H1 (cell line): ENCODE data around the gene SLC16A8. TPM values are rescaled to one million over a fixed set of nuclear protein-coding genes. Genes with fewer than 3 reads are reported as not detected.

Source experiments
- CTCF ChIA-PET: fragments of 300-600 bp; sonication (Branson Sonifier 250); formaldehyde crosslinking; loops from one replicate; lab custom pipeline; 2021; ENCODE audit not compliant: partially characterized antibody; lab: Charles Lee
- POLR2A ChIA-PET: fragments of 300-600 bp; sonication (Branson Sonifier 250); formaldehyde crosslinking; loops from one replicate; lab custom pipeline; 2021; ENCODE audit warnings: inconsistent platforms; ENCODE audit not compliant: partially characterized antibody; lab: Charles Lee
- DNase-seq, 2 experiments: peaks; one replicate each; pipeline versions ENCODE4 v3.0.0 to v3.0.0-alpha.2; 2010 to 2022; ENCODE audit warnings: low spot score in 2 of 2, low read depth in 1 of 2, mixed read lengths in 1 of 2
- FAIRE-seq: peaks from 2 replicates; lab custom pipeline; 2011; peaks lifted over from hg19 to GRCh38; lab: Jason Lieb, UNC
- H2AFZ ChIP-seq: 2 replicates; pipeline ENCODE4 v1.8.1; 2012; ENCODE audit warnings: low read length, inconsistent platforms
- H2AK5ac ChIP-seq: 2 replicates; pipeline ENCODE4 v1.6.1; 2013; ENCODE audit warnings: low read depth, low read length
- H2BK120ac ChIP-seq: replicated peaks from 2 replicates; pipeline ENCODE3; 2013; ENCODE audit warnings: low read depth, low read length, inconsistent platforms
- H2BK12ac ChIP-seq: 2 replicates; pipeline ENCODE4 v1.6.1; 2013; ENCODE audit warnings: low read depth, low read length
- H2BK15ac ChIP-seq: 2 replicates; pipeline ENCODE4 v1.6.1; 2013; ENCODE audit warnings: low read length
- H2BK20ac ChIP-seq: 2 replicates; pipeline ENCODE4 v1.6.1; 2013; ENCODE audit warnings: low read length
- H2BK5ac ChIP-seq: 2 replicates; pipeline ENCODE4 v1.6.1; 2013; ENCODE audit warnings: low read depth, low read length
- H3K14ac ChIP-seq: 2 replicates; pipeline ENCODE4 v1.6.1; 2013; ENCODE audit warnings: inconsistent platforms; ENCODE audit not compliant: insufficient read length
- H3K18ac ChIP-seq: 2 replicates; pipeline ENCODE4 v1.6.1; 2013; ENCODE audit warnings: low read length; ENCODE audit errors: extremely low read depth
- H3K23ac ChIP-seq: 2 replicates; pipeline ENCODE4 v1.6.1; 2013; ENCODE audit warnings: inconsistent platforms; ENCODE audit not compliant: insufficient read length
- H3K23me2 ChIP-seq: 2 replicates; pipeline ENCODE4 v1.6.1; 2013; ENCODE audit warnings: low read depth, low read length
- H3K27ac ChIP-seq: 2 replicates; pipeline ENCODE4 v1.6.1; 2011; ENCODE audit warnings: low read depth, low read length, inconsistent platforms
- H3K27me3 ChIP-seq, 4 experiments: replicated peaks in 1 of 4; 1 replicate in 1 of 4; 2 replicates in 3 of 4; pipeline versions ENCODE4 v1.6.1 to v1.8.1; 2011 to 2013; ENCODE audit warnings: low read length in 3 of 4, mild to moderate bottlenecking in 3 of 4, inconsistent platforms in 2 of 4, mixed read lengths in 2 of 4, moderate library complexity in 1 of 4; ENCODE audit not compliant: control insufficient read depth in 3 of 4, insufficient read depth in 3 of 4; ENCODE audit errors: extremely low read depth in 1 of 4
- H3K36me3 ChIP-seq, 4 experiments: 2 replicates each; pipeline versions ENCODE4 v1.6.1 to v1.8.1; 2011 to 2013; ENCODE audit warnings: mild to moderate bottlenecking in 4 of 4, low read length in 3 of 4, moderate library complexity in 2 of 4, control low read depth in 1 of 4, inconsistent platforms in 1 of 4; ENCODE audit not compliant: insufficient read depth in 4 of 4, control insufficient read depth in 2 of 4
- H3K4ac ChIP-seq: replicated peaks from 2 replicates; pipeline ENCODE3; 2013; ENCODE audit warnings: low read length, low read depth, mixed read lengths, inconsistent platforms; ENCODE audit not compliant: insufficient read length
- H3K4me1 ChIP-seq, 4 experiments: replicated peaks in 1 of 4; 1 replicate in 1 of 4; 2 replicates in 3 of 4; pipeline versions ENCODE4 v1.6.1 to v1.8.1; 2011 to 2013; ENCODE audit warnings: low read length in 3 of 4, inconsistent platforms in 2 of 4, mixed read lengths in 1 of 4; ENCODE audit not compliant: insufficient read depth in 4 of 4, control insufficient read depth in 3 of 4
- H3K4me2 ChIP-seq, 2 experiments: 2 replicates each; pipeline versions ENCODE4 v1.6.1 to v1.8.1; 2011 to 2013; ENCODE audit warnings: low read depth in 2 of 2, low read length in 2 of 2, control low read depth in 1 of 2, inconsistent platforms in 1 of 2, mild to moderate bottlenecking in 1 of 2; ENCODE audit not compliant: insufficient read depth in 1 of 2
- H3K4me3 ChIP-seq, 4 experiments: fragments of 200-600, 300-600 bp in 1 of 4; sonication (generic), shearing (Covaris generic), sonication (Bioruptor Twin) in 1 of 4; 2 replicates each; pipeline versions ENCODE4 v1.5.1 to v1.8.1; 2011 to 2016; ENCODE audit warnings: low read length in 4 of 4, low read depth in 3 of 4, control low read depth in 2 of 4, inconsistent platforms in 2 of 4, mild to moderate bottlenecking in 2 of 4, mixed read lengths in 1 of 4, moderate library complexity in 1 of 4; ENCODE audit not compliant: insufficient read depth in 2 of 4; ENCODE audit errors: extremely low read depth in 1 of 4
- H3K56ac ChIP-seq: replicated peaks from 2 replicates; pipeline ENCODE3; 2013; ENCODE audit warnings: low read depth, mild to moderate bottlenecking, mixed read lengths, low read length, inconsistent platforms; ENCODE audit not compliant: insufficient read length
- H3K79me1 ChIP-seq: 2 replicates; pipeline ENCODE4 v1.6.1; 2013; ENCODE audit warnings: low read depth, low read length, control low read depth
- H3K79me2 ChIP-seq, 2 experiments: 2 replicates each; pipeline versions ENCODE4 v1.6.1 to v1.8.1; 2012 to 2013; ENCODE audit warnings: low read length in 2 of 2, mild to moderate bottlenecking in 2 of 2, inconsistent platforms in 1 of 2; ENCODE audit not compliant: insufficient read depth in 2 of 2, control insufficient read depth in 1 of 2
- H3K9ac ChIP-seq, 4 experiments: replicated peaks in 1 of 4; 1 replicate in 1 of 4; 2 replicates in 3 of 4; pipeline versions ENCODE4 v1.6.1 to v1.8.1; 2011 to 2013; ENCODE audit warnings: low read depth in 3 of 4, low read length in 3 of 4, control low read depth in 2 of 4, mild to moderate bottlenecking in 2 of 4, moderate library complexity in 2 of 4, inconsistent platforms in 1 of 4; ENCODE audit errors: extremely low read depth in 1 of 4
- H3K9me3 ChIP-seq, 2 experiments: 2 replicates each; pipeline versions ENCODE4 v1.6.1 to v1.8.1; 2012 to 2013; ENCODE audit warnings: mild to moderate bottlenecking in 2 of 2, moderate library complexity in 2 of 2, control low read depth in 1 of 2, inconsistent platforms in 1 of 2, low read depth in 1 of 2, low read length in 1 of 2, mixed read lengths in 1 of 2; ENCODE audit not compliant: insufficient read depth in 2 of 2
- H4K20me1 ChIP-seq, 2 experiments: replicated peaks in 1 of 2; 2 replicates each; pipeline versions ENCODE3 to v1.8.1; 2011 to 2013; ENCODE audit warnings: inconsistent platforms in 2 of 2, low read length in 2 of 2, mild to moderate bottlenecking in 1 of 2; ENCODE audit not compliant: insufficient read depth in 2 of 2, control insufficient read depth in 1 of 2
- H4K5ac ChIP-seq: 2 replicates; pipeline ENCODE4 v1.6.1; 2013; ENCODE audit warnings: low read length, low read depth, mixed read lengths, inconsistent platforms; ENCODE audit not compliant: insufficient read length
- H4K8ac ChIP-seq: 2 replicates; pipeline ENCODE4 v1.8.0; 2013; ENCODE audit warnings: mild to moderate bottlenecking, moderate library complexity, low read length, inconsistent platforms; ENCODE audit not compliant: insufficient read depth; ENCODE audit errors: extremely low read depth
- H4K91ac ChIP-seq: replicated peaks from 2 replicates; pipeline ENCODE3; 2013; ENCODE audit warnings: low read length, mixed read lengths, inconsistent platforms; ENCODE audit not compliant: insufficient read length
- BCL11A ChIP-seq, 2 experiments: IDR thresholded peaks; one replicate each; pipeline ENCODE4 v1.6.1; 2011; ENCODE audit warnings: low read depth in 2 of 2, low read length in 2 of 2, mild to moderate bottlenecking in 2 of 2
- CBX8 ChIP-seq: fragments of 300-800, 300-1000 bp; sonication (generic); IDR thresholded peaks from 2 replicates; pipeline ENCODE4 v1.7.1; 2016; ENCODE audit warnings: low read depth, low read length, borderline replicate concordance
- CEBPB ChIP-seq: IDR thresholded peaks from 2 replicates; pipeline ENCODE4 v1.6.1; 2012; ENCODE audit warnings: low read depth, low read length
- GABPA ChIP-seq: IDR thresholded peaks from 2 replicates; pipeline ENCODE4 v1.6.1; 2011; ENCODE audit warnings: mild to moderate bottlenecking, low read length, moderate library complexity, borderline replicate concordance; ENCODE audit not compliant: insufficient read depth
- JUND ChIP-seq: IDR thresholded peaks from 2 replicates; pipeline ENCODE4 v1.6.1; 2011; ENCODE audit warnings: mild to moderate bottlenecking, improper control_type of control experiment, low read length
- MAX ChIP-seq: IDR thresholded peaks from 2 replicates; pipeline ENCODE4 v1.6.1; 2012; ENCODE audit warnings: inconsistent platforms
- POLR2AphosphoS5 ChIP-seq: IDR thresholded peaks from 2 replicates; pipeline ENCODE4 v1.6.1; 2011; ENCODE audit warnings: low read depth, low read length
- SIX5 ChIP-seq: IDR thresholded peaks from 2 replicates; pipeline ENCODE4 v1.6.1; 2011; ENCODE audit warnings: mild to moderate bottlenecking, low read depth, low read length
- WGBS, 2 experiments: shearing (Covaris generic) in 1 of 2; methylation state at CpG; one replicate each; pipeline versions ENCODE4 v1.1.6 to v1.1.7; 2013 to 2015; ENCODE audit warnings: low lambda C conversion rate in 2 of 2, mixed read lengths in 2 of 2, inconsistent platforms in 1 of 2, low coverage in 1 of 2, missing lambda C conversion rate in 1 of 2; ENCODE audit not compliant: insufficient replicate concordance in 2 of 2, insufficient coverage in 1 of 2, insufficient read length in 1 of 2; ENCODE audit errors: extremely low coverage in 1 of 2, missing lambda C conversion rate in 1 of 2; 5-methylcytosine and 5-hydroxymethylcytosine counted together
- polyA plus RNA-seq, 7 experiments: library from polyadenylated mRNA; depleted of rRNA in 3 of 7; stranded (reverse) in 5 of 7; unstranded in 2 of 7; fragments of >200 nt in 5 of 7; fragments of 200-250 nt in 2 of 7; gene quantifications; 1 replicate in 5 of 7; 2 replicates in 1 of 7; 4 replicates in 1 of 7; pipeline versions ENCODE4 v1.2.1 to v1.2.3, GENCODE V29; 2011 to 2013; ENCODE audit warnings: missing spikeins in 2 of 7, mixed read lengths in 2 of 7
- total RNA-seq: library from RNA; stranded (reverse); fragmentation: NEBNext Ultra II Directional; extraction: Animal tissue kit (Norgen Biotek cat#: 25700); gene quantifications from 2 replicates; pipeline ENCODE4 v1.2.1, GENCODE V29; 2021

SLC16A8 gene
- total and polyA plus RNA-seq, 2 of the 8 experiments (the other 6 are each of a cell fraction or from before 2014, with no cell fraction given): 0.70 TPM; not detected in 1

- H2BK5ac ChIP-seq: peak overlapping the region; percentile 5; the same call in 1 of the 2 replicates
- H4K20me1 ChIP-seq: peaks cover 0 to 3% of the 10 kb centered on the region in 2 experiments
- H3K56ac ChIP-seq: no peak overlapping the region
- no peak overlapping the region for H3K18ac ChIP-seq
- no peak overlapping the region for H3K14ac ChIP-seq
- H3K27ac ChIP-seq: no peak overlapping the region
- H4K8ac ChIP-seq: no peak overlapping the region
- POLR2A ChIA-PET: interaction anchor here (0.6 to 1.2 kb wide), 4 partner anchors 10 to 141 kb away, joined by 3 to 4 read pairs (median 3); no protein-coding TSS in a partner anchor
- CTCF ChIA-PET: interaction anchor here (0.6 to 8.4 kb wide), 9 partner anchors 9 to 71 kb away, joined by 3 to 93 read pairs (median 6); partner anchors contain the start of gene BAIAP2L2
- DNase-seq (no peak), FAIRE-seq (no peak)
- H3K9me3 ChIP-seq: no peaks in the 10 kb centered on the region
- H3K23ac ChIP-seq: no peak overlapping the region
- no peak overlapping the region for H2AK5ac ChIP-seq
- H3K23me2 ChIP-seq: no peaks in the 10 kb centered on the region
- no peak overlapping the region for H4K5ac ChIP-seq
- H3K4me1 ChIP-seq: peaks cover 0 to 3% (median 0%) of the 10 kb centered on the region in 4 experiments; a peak in 4 of 7 replicates
- H2AFZ ChIP-seq: no peak overlapping the region
- H2BK20ac ChIP-seq: no peak overlapping the region
- no peak overlapping the region for H2BK15ac ChIP-seq
- H3K79me2 ChIP-seq: no peaks in the 10 kb centered on the region
- H3K79me1 ChIP-seq: no peaks in the 10 kb centered on the region; the same call in 1 of the 2 replicates
- H3K4ac ChIP-seq: no peak overlapping the region
- no peaks in the 10 kb centered on the region for H3K36me3 ChIP-seq
- WGBS, 2 experiments: 83% methylated on average over 6 of the region's 6 CpGs; no CpG with 5 or more reads in 1 of the 2 experiments
- H3K4me2 ChIP-seq: no peak overlapping the region
- H2BK120ac ChIP-seq: no peak overlapping the region
- H4K91ac ChIP-seq: no peak overlapping the region
- no peak overlapping the region for H3K9ac ChIP-seq
- H2BK12ac ChIP-seq: no peak overlapping the region
- H3K4me3 ChIP-seq: no peak overlapping the region
- H3K27me3 ChIP-seq: no peaks in the 10 kb centered on the region
- no peak for TF ChIP-seq BCL11A (IDR thresholded peaks at IDR 0.05; ENCODE audit: low read depth in 2 of 2, low read length in 2 of 2)
- no peak for TF ChIP-seq GABPA
- no peak for TF ChIP-seq SIX5
- no peak for TF ChIP-seq MAX
- no peak for TF ChIP-seq POLR2AphosphoS5
- TF ChIP-seq CBX8: no peak
- TF ChIP-seq CEBPB: no peak
- TF ChIP-seq JUND: no peak
Measured at GRCh38 chr22:38122616-38123015, 38.6 kb upstream of the SLC16A8 start.
